ENCODE data around the gene C19orf47. TPM values are rescaled to one million over a fixed set of nuclear protein-coding genes. Genes with fewer than 3 reads are reported as not detected.

C19orf47 gene
- 6.9 and 13.1 TPM in 2 replicates for total RNA-seq

- peak; percentile 68 for DNase-seq (ENCODE audit: extremely low read depth, low read depth, low spot score)
Measured at GRCh38 chr19:40348125-40348913, at the start of gene C19orf47, which contains the start of gene PLD3. Gene C19orf47 (minus strand): TSS chr19:40348397. CDS start chr19:40341857, 6,540 bp downstream. Gene PLD3 (plus strand): TSS chr19:40348695. CDS start chr19:40366484, 17,789 bp downstream.

GRCh38 chr19:40397568-40397906, 49.3 kb upstream of the C19orf47 start:
- no peak for DNase-seq (ENCODE audit: extremely low read depth, low read depth, low spot score)

DNA sequence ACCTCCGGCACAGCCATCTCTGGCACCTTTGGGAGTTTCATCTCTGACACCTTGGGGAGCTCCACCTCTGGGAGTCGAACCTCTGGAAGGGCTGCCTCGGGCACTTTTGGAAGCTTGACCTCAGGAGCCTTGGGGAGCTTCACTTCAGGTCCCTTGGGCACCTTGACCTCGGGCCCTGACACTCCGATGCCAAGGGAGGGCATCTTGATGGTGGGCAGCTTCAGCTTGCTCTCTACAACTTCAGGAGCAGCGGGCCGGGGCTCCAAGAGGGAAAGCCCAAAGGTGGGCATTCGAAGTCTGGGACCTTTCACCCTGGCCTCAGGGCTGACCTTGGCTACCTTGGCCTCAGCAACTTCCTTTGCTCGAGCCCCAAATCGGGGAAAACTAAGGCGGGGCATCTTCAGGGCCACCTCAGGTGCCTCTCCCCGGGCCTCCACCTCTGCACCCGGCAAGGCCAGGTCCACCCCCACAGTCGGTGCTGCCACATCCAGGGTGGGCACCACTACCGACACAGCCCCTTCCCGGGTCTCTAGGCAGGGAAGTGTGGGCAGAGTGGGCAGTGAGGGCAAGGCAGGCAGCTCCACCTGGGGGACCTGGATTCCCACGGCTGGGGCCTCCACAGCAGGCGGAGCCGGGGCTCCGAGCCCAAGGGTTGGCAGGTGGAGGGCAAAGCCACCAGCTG, 48.8 kb upstream of the C19orf47 start:
- DNase-seq (ENCODE audit: extremely low read depth, low read depth, low spot score): no peak

DNA sequence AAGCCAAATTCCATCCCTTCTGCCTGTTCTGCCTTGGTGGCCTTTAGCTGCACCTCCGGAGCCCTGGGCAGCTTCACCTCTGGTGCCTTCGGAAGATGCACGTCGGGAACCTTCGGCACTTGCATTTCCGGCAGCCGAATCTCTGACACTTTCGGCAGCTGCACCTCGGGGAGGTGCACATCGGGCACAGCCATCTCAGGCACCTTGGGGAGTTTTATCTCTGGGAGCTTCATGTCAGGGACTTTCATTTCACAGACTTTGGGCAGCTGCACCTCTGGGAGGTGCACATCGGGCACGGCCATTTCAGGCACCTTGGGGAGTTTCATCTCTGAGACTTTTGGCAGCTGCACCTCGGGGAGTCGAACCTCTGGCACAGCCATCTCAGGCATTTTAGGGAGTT, 47.8 kb upstream of the C19orf47 start:
- no peak for DNase-seq (ENCODE audit: extremely low read depth, low read depth, low spot score)

DNA sequence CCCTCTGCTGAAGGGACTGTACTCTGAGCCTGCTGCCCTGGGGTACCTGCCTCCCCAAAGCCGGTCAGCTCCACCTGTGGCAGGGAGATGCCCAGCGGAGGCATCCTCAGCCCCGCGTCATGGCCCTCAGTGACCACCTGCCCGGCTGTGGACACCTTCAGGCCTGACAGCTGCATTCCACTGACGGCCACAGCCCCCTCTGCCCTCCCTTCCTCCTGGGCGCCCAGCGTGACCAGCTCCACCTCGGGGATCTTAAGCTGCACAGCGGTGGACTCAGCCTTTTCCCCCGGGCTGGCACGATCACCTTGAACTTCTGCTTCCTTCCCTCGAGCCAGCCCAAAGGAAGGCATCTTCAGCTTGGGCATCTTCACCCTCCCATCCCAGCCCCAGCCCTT, 46.6 kb upstream of the C19orf47 start:
- no peak for DNase-seq (ENCODE audit: extremely low read depth, low read depth, low spot score)

GRCh38 chr19:40393894-40394815, 46.0 kb upstream of the C19orf47 start:
- no peak for DNase-seq (ENCODE audit: extremely low read depth, low read depth, low spot score)

- DNase-seq (ENCODE audit: extremely low read depth, low read depth, low spot score): no peak
Measured at GRCh38 chr19:40392894-40393517, 44.8 kb upstream of the C19orf47 start.

DNA sequence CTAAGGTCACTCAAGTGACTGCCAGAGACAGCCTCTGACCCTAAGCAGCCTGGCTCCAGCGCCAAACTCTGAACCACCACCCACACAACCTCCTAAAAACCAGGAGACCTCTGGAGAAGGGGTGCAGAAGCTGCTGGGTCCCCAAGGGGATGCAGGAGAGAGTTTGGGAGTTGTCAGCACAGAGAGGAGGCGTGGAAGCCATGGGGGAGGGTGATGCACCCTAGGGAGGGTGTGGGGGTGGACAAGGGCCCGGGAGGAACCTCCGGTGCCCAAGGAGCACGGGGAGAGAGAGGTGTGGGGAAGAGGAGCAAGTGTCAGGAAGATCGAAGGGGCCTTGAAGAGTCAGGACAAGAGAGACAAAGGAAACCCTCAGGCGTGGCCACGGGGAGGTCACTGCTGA, 43.9 kb upstream of the C19orf47 start:
- no peak for DNase-seq (ENCODE audit: extremely low read depth, low read depth, low spot score)

GRCh38 chr19:40390084-40390742, 42.0 kb upstream of the C19orf47 start, which contains the start of gene HIPK4:
Gene HIPK4 (minus strand): TSS chr19:40390181. CDS start chr19:40389902, 279 bp downstream.
- DNase-seq (ENCODE audit: extremely low read depth, low read depth, low spot score): no peak

- DNase-seq (ENCODE audit: extremely low read depth, low read depth, low spot score): no peak
Measured at GRCh38 chr19:40389404-40390083, 41.3 kb upstream of the C19orf47 start.

DNA sequence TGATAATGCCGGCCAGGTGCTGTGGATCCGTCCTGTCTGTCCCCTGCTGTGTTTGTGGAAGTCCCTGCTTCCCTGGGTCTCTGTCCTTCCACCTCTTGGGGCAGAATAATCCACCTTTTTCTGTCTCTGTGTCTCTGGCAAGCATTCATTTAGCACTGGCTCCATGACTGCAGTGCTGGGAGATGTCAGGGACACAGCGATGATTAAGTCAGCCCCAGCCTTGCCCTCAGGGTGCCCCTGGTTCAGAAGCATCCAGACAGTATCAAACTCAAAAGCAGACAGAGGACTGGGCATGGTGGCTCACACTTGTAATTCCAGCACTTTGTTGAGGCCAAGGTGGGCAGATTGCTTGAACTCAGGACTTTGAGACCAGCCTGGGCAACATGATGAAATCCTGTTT, 40.3 kb upstream of the C19orf47 start:
- DNase-seq (ENCODE audit: extremely low read depth, low read depth, low spot score): no peak

GRCh38 chr19:40387155-40387554, 39.0 kb upstream of the C19orf47 start:
- DNase-seq (ENCODE audit: extremely low read depth, low read depth, low spot score): no peak

GRCh38 chr19:40383668-40384248, 35.6 kb upstream of the C19orf47 start:
- no peak for DNase-seq (ENCODE audit: extremely low read depth, low read depth, low spot score)

- DNase-seq (ENCODE audit: extremely low read depth, low read depth, low spot score): no peak
Measured at GRCh38 chr19:40381321-40381720, 33.1 kb upstream of the C19orf47 start.

DNA sequence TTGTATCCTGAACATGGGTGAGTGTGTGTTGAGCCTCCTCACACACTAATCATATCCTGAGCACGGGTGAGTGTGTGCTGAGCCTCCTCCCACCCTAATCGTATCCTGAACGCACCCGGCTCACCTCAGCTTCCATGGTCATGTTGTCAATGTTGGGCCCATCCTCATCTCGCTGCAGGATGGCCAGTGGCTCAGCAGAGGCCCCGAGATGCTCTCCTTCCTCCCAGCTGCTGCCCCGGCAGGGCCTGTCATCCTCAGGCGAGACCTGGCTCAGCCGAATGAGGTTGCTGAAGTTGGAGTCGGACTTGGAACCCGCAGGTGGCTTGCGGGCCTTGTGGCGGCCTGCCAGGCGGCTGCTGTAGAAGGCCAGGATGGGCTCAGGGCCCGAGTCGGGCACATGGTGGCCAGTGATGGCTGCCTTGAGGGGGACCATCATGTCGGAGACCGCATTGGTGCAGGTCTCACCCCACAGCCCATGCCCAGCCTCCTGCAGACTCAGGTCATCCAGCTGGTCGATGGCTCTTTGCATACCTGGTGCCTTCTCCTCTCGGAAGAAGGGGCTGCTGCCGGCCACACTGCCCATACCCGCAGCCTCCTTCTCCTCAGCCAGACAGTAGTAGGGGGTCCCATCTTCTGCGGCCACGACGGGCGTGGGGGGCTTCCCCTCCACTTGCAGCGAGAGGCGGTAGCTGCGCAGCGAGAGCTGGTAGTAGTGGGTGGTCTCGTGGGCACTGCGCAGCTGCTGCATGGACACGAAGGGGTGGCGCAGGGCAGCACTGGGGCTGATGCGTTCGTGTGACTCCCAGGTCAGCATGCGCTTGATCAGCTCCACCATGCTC, 32.2 kb upstream of the C19orf47 start:
- DNase-seq (ENCODE audit: extremely low read depth, low read depth, low spot score): no peak

DNA sequence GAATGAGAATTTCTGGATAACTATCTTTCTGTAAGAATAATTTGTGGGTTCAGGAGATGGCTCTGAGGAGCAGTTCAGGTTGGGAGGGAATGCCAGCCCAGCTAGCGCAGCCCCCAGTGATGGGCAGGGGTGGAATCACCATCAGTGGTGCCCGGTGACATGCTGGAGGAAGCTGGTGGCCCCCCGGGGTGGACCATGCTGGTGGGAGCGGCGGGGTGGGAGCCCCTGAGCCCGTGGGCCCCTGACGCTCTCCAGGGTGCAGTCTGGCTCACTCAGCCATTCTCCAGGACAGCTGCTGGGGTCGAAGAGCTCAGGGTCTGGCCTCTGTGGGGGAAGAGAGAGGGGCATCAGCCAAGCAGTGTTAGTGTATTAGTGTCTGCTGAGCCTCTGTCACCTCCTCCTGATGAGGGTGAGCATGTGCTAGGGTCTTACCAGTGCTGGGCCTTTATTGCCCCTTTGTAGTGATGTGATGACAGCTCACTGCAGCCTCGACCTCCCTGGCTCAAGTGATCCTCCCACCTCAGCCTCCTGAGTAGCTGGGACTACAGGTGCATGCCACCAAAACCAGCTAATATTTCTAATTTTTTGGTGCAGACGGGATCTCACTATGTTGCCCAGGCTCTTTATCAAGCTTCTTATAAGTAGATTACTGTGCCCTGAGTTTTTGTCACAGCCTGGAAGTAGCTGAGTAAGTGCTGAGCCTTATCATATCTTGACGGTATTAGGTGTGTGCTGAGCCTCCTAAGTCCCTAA, 31.4 kb upstream of the C19orf47 start:
- DNase-seq (ENCODE audit: extremely low read depth, low read depth, low spot score): no peak

GRCh38 chr19:40378509-40378908, 30.3 kb upstream of the C19orf47 start:
- DNase-seq (ENCODE audit: extremely low read depth, low read depth, low spot score): no peak
